LNCaP clone FGC (cell line): ENCODE data around the gene LMOD1.
"Not testable (repeated sequence)": the region's sequence is repeated elsewhere in the genome, so short reads cannot be mapped to it uniquely, and the experiment has no call there.

Source experiments
- DNase-seq: peaks from one replicate; pipeline ENCODE4 v3.0.0-alpha.2; 2011; ENCODE audit warnings: low read depth
- H3K4me3 ChIP-seq: 2 replicates; pipeline ENCODE4 v1.5.1; 2011; ENCODE audit warnings: mild to moderate bottlenecking, low read depth, low read length, control low read depth
- CTCF ChIP-seq: IDR thresholded peaks from 2 replicates; pipeline ENCODE4 v1.5.1; 2012; ENCODE audit warnings: mild to moderate bottlenecking; ENCODE audit not compliant: control insufficient read depth, insufficient read depth; ENCODE audit errors: extremely low read depth

LMOD1 gene

GRCh38 chr1:201874672-201875071, 71.7 kb downstream of the LMOD1 start:
- no peak for DNase-seq
- no peak for TF ChIP-seq CTCF
- no peak overlapping the region for H3K4me3 ChIP-seq

- H3K4me3 ChIP-seq = no peak overlapping the region
- DNase-seq = no peak
- no peak for TF ChIP-seq CTCF
Measured at GRCh38 chr1:201870397-201870796, 76.0 kb downstream of the LMOD1 start.

GRCh38 chr1:201861448-201861847, 84.9 kb downstream of the LMOD1 start:
- TF ChIP-seq CTCF = no peak
- peak; percentile 19 for DNase-seq
- H3K4me3 ChIP-seq = no peak overlapping the region

GRCh38 chr1:201859424-201859823, 86.9 kb downstream of the LMOD1 start:
- TF ChIP-seq CTCF = no peak
- DNase-seq = no peak
- H3K4me3 ChIP-seq = no peak overlapping the region

- not testable (repeated sequence) for DNase-seq
Measured at GRCh38 chr1:201856722-201857121, 89.6 kb downstream of the LMOD1 start.

GRCh38 chr1:201851949-201852348, 94.4 kb downstream of the LMOD1 start:
- no peak for DNase-seq

More at GRCh38 chr1:201856722-201857121, 89.6 kb downstream of the LMOD1 start:
- not testable (repeated sequence) for H3K4me3 ChIP-seq

GRCh38 chr1:201850053-201850397, 96.3 kb downstream of the LMOD1 start:
- TF ChIP-seq CTCF = no peak
- DNase-seq = peak; percentile 28
- H3K4me3 ChIP-seq = no peak overlapping the region

More at GRCh38 chr1:201851949-201852348, 94.4 kb downstream of the LMOD1 start:
- no peak overlapping the region for H3K4me3 ChIP-seq
- TF ChIP-seq CTCF = no peak
